Tibial nerve (tissue), 4 donors: ENCODE data around the gene TMEM109. TPM values are rescaled to one million over a fixed set of nuclear protein-coding genes. Genes with fewer than 3 reads are reported as not detected.

Source experiments
- DNase-seq, 2 donors: peaks; one replicate each; pipeline ENCODE4 v3.0.0-alpha.2; 2019; ENCODE audit warnings: low spot score in 2 of 2
- H3K27ac ChIP-seq, 4 donors: fragments of 200-600 bp; sonication (generic) in 3 of 4; one replicate each; pipeline ENCODE4 v1.5.1; 2017 to 2019; ENCODE audit warnings: mild to moderate bottlenecking in 1 of 4
- H3K27me3 ChIP-seq, 2 donors: fragments of 200-600 bp; sonication (generic) in 1 of 2; one replicate each; pipeline versions ENCODE4 v1.5.1 to v1.6.0; 2017 to 2019
- H3K36me3 ChIP-seq, 3 donors: fragments of 200-600 bp; sonication (generic); one replicate each; pipeline ENCODE4 v1.5.1; 2018 to 2019
- H3K4me1 ChIP-seq, 4 donors: fragments of 200-600 bp; sonication (generic) in 3 of 4; one replicate each; pipeline ENCODE4 v1.5.1; 2017 to 2019
- H3K4me3 ChIP-seq, 4 donors: fragments of 200-600 bp; sonication (generic) in 3 of 4; one replicate each; pipeline ENCODE4 v1.5.1; 2017 to 2019; ENCODE audit warnings: mild to moderate bottlenecking in 1 of 4, moderate library complexity in 1 of 4
- H3K9me3 ChIP-seq, 4 donors: fragments of 200-600 bp; sonication (generic) in 3 of 4; one replicate each; pipeline ENCODE4 v1.5.1; 2017 to 2019
- CTCF ChIP-seq, 5 experiments: fragments of 200-600 bp in 3 of 5; fragments of 450-650 bp in 2 of 5; sonication (generic) in 3 of 5; IDR thresholded peaks; one replicate each; pipeline ENCODE4 v1.5.1; 2016 to 2019; ENCODE audit warnings: antibody characterized with exemption in 5 of 5, mild to moderate bottlenecking in 3 of 5, moderate library complexity in 2 of 5
- EP300 ChIP-seq, 2 donors: sonication (generic); formaldehyde crosslinking; IDR thresholded peaks; one replicate each; pipeline ENCODE4 v1.6.1; 2017; ENCODE audit warnings: antibody characterized with exemption in 2 of 2, mild to moderate bottlenecking in 1 of 2
- POLR2A ChIP-seq, 2 donors: fragments of 450-650 bp; IDR thresholded peaks; one replicate each; pipeline ENCODE4 v1.6.1; 2017; ENCODE audit warnings: antibody characterized with exemption in 2 of 2, mild to moderate bottlenecking in 2 of 2, moderate library complexity in 2 of 2
- WGBS, 2 donors: methylation state at CpG; one replicate each; pipeline ENCODE4 v1.1.5; 2018; 5-methylcytosine and 5-hydroxymethylcytosine counted together
- total RNA-seq, 4 donors: library from RNA; depleted of rRNA; stranded (reverse); fragments of >200 nt; gene quantifications; one replicate each; pipeline ENCODE4 v1.1.0, GENCODE V29; 2016

The TMEM109 gene
- total RNA-seq, 4 donors from 2014 or later, result 173 to 300 (median 197) TPM

- Histone ChIP-seq H3K27ac (peak overlapping the region in 2 of 4 donors; percentile 92 to 98), H3K27me3 (no peaks in the 10 kb centered on the region), H3K9me3 (no peaks in the 10 kb centered on the region), H3K36me3 (no peaks in the 10 kb centered on the region), H3K4me1 (peaks cover 0 to 35% (median 12%) of the 10 kb centered on the region in 4 donors), H3K4me3 (no peak overlapping the region)
- TF ChIP-seq POLR2A (IDR thresholded peaks at IDR 0.05), result no peak
- no peak for TF ChIP-seq EP300 (IDR thresholded peaks at IDR 0.05)
- TF ChIP-seq CTCF (IDR thresholded peaks at IDR 0.05), result no peak
- 78 to 79% methylated on average over 6 of the region's 6 CpGs for WGBS, 2 donors
- no peak for DNase-seq
These were observed 39.8 kb downstream of the TMEM109 start for GRCh38 chr11:60953781-60954180.

GRCh38 chr11:60954421-60954820, 40.5 kb downstream of the TMEM109 start:
- peaks cover 0 to 29% (median 8%) of the 10 kb centered on the region in 4 donors for H3K4me1 ChIP-seq
- H3K36me3 ChIP-seq, result no peaks in the 10 kb centered on the region
- no peaks in the 10 kb centered on the region for H3K9me3 ChIP-seq
- TF ChIP-seq EP300 (IDR thresholded peaks at IDR 0.05), result no peak
- no peak for TF ChIP-seq CTCF (IDR thresholded peaks at IDR 0.05)
- TF ChIP-seq POLR2A (IDR thresholded peaks at IDR 0.05), result no peak
- no peak overlapping the region for H3K4me3 ChIP-seq
- peak overlapping the region in 2 of 4 donors; percentile 57 to 98 for H3K27ac ChIP-seq
- DNase-seq, result no peak
- 79 to 92% methylated on average over 5 of the region's 5 CpGs for WGBS, 2 donors
- no peaks in the 10 kb centered on the region for H3K27me3 ChIP-seq

- WGBS, 2 donors, result 59 to 61% methylated on average over 5 of the region's 5 CpGs
- no peaks in the 10 kb centered on the region for H3K27me3 ChIP-seq
These were observed 41.6 kb downstream of the TMEM109 start for GRCh38 chr11:60955571-60955970.

GRCh38 chr11:60957188-60957587, 43.2 kb downstream of the TMEM109 start:
- Histone ChIP-seq H3K9me3 (no peaks in the 10 kb centered on the region), H3K4me3 (no peak overlapping the region), H3K4me1 (peaks cover 0 to 11% (median 2%) of the 10 kb centered on the region in 4 donors), H3K36me3 (no peaks in the 10 kb centered on the region), H3K27ac (no peak overlapping the region), H3K27me3 (peaks cover 0 to 3% of the 10 kb centered on the region in 2 donors)
- no peak for TF ChIP-seq POLR2A (IDR thresholded peaks at IDR 0.05)
- TF ChIP-seq CTCF (IDR thresholded peaks at IDR 0.05), result no peak
- no peak for TF ChIP-seq EP300 (IDR thresholded peaks at IDR 0.05)
- DNase-seq, result no peak
- 64 to 76% methylated on average over 4 of the region's 4 CpGs for WGBS, 2 donors

More at GRCh38 chr11:60955571-60955970, 41.6 kb downstream of the TMEM109 start:
- Histone ChIP-seq H3K4me3 (no peak overlapping the region), H3K9me3 (no peaks in the 10 kb centered on the region), H3K27ac (no peak overlapping the region), H3K36me3 (no peaks in the 10 kb centered on the region), H3K4me1 (peaks cover 0 to 17% (median 4%) of the 10 kb centered on the region in 4 donors)
- DNase-seq, result no peak
- TF ChIP-seq EP300 (IDR thresholded peaks at IDR 0.05), result no peak
- no peak for TF ChIP-seq POLR2A (IDR thresholded peaks at IDR 0.05)
- TF ChIP-seq CTCF (IDR thresholded peaks at IDR 0.05), result no peak

- no peak for TF ChIP-seq CTCF (IDR thresholded peaks at IDR 0.05)
- TF ChIP-seq EP300 (IDR thresholded peaks at IDR 0.05), result no peak
- TF ChIP-seq POLR2A (IDR thresholded peaks at IDR 0.05), result no peak
- DNase-seq, result no peak
- no peak overlapping the region for H3K4me3 ChIP-seq
- peaks cover 0 to 8% (median 0%) of the 10 kb centered on the region in 4 donors for H3K4me1 ChIP-seq
- no peak overlapping the region for H3K27ac ChIP-seq
- WGBS, 2 donors, result 64% methylated on average over 6 of the region's 6 CpGs
- peaks cover 0 to 3% of the 10 kb centered on the region in 2 donors for H3K27me3 ChIP-seq
- no peaks in the 10 kb centered on the region for H3K36me3 ChIP-seq
- no peaks in the 10 kb centered on the region for H3K9me3 ChIP-seq
These were observed 45.5 kb downstream of the TMEM109 start for GRCh38 chr11:60959431-60959830.
